Vagina (tissue), 2 donors: ENCODE data around the gene GPR142. TPM values are rescaled to one million over a fixed set of nuclear protein-coding genes. Genes with fewer than 3 reads are reported as not detected.

Experiments used
- DNase-seq, 2 donors: peaks; one replicate each; pipeline ENCODE4 v3.0.0-alpha.2; 2017; ENCODE audit errors: extremely low spot score in 2 of 2
- H3K27ac ChIP-seq: fragments of 200-600 bp; sonication (generic); one replicate; pipeline ENCODE4 v1.5.1; 2019
- H3K27me3 ChIP-seq: fragments of 200-600 bp; sonication (generic); one replicate; pipeline ENCODE4 v1.5.1; 2019
- H3K36me3 ChIP-seq, 2 donors: fragments of 200-600 bp; sonication (generic); one replicate each; pipeline ENCODE4 v1.5.1; 2017 to 2019
- H3K4me1 ChIP-seq: fragments of 200-600 bp; sonication (generic); one replicate; pipeline ENCODE4 v1.5.1; 2019
- H3K4me3 ChIP-seq, 2 donors: fragments of 200-600 bp; sonication (generic); 1 replicate in 1 of 2; 2 replicates in 1 of 2; pipeline ENCODE4 v1.5.1; 2016 to 2019
- H3K9me3 ChIP-seq: fragments of 200-600 bp; sonication (generic); one replicate; pipeline ENCODE4 v1.5.1; 2019
- POLR2A ChIP-seq, 2 donors: fragments of 450-650 bp; IDR thresholded peaks; one replicate each; pipeline ENCODE4 v1.6.1; 2017; ENCODE audit warnings: antibody characterized with exemption in 2 of 2, mild to moderate bottlenecking in 2 of 2, moderate library complexity in 2 of 2
- POLR2AphosphoS5 ChIP-seq, 2 donors: sonication (generic); formaldehyde crosslinking; IDR thresholded peaks; one replicate each; pipeline ENCODE4 v1.9.0; 2017; ENCODE audit warnings: antibody characterized with exemption in 2 of 2, mild to moderate bottlenecking in 2 of 2, low read depth in 1 of 2; ENCODE audit not compliant: insufficient read depth in 1 of 2
- intact Hi-C: fragments of 100-400 bp; cut with DNase I; formaldehyde crosslinking; loops from one replicate; pipeline ENCODE4 v1.15.1; 2023
- total RNA-seq: library from RNA; depleted of rRNA; stranded (reverse); fragments of >200 nt; gene quantifications from one replicate; pipeline ENCODE4 v1.2.3, GENCODE V29; 2016
- TF ChIP-seq, protein P1 (sequence below), 3 experiments: fragments of 450-650 bp in 2 of 3; fragments of 200-600 bp in 1 of 3; sonication (generic) in 1 of 3; IDR thresholded peaks; one replicate each; pipeline ENCODE4 v1.5.1; 2017 to 2019; ENCODE audit warnings: antibody characterized with exemption in 3 of 3, mild to moderate bottlenecking in 2 of 3, moderate library complexity in 2 of 3

GPR142 gene
- total RNA-seq, 1 donor from 2014 or later = 0.98 TPM

DNA sequence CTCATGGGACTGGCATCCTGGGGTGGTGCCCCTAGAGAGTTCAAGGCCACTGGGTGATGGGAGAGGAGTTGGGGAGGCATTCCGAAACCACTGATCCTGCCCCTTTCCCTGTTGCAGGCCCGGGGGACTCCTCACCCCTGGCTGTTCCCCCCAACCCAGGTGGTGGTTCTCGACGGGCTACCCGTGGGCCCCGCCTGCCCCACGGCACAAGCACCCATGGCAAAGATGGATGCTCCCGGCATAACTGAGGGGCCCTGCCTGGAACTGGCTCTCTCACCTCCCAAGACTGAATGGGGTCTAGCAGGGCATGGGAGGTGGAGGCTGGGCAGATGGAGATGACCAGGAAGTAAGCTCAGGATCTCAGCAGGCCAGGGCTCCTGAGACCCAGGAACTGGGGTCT is 12.2 kb upstream of the GPR142 start:
- no peaks in the 10 kb centered on the region for H3K36me3 ChIP-seq
- DNase-seq = no peak
- H3K4me3 ChIP-seq = no peak overlapping the region
- peaks cover 11% of the 10 kb centered on the region for H3K4me1 ChIP-seq
- no peaks in the 10 kb centered on the region for H3K9me3 ChIP-seq
- intact Hi-C loops = no loop called here
- TF ChIP-seq, protein P1, sequence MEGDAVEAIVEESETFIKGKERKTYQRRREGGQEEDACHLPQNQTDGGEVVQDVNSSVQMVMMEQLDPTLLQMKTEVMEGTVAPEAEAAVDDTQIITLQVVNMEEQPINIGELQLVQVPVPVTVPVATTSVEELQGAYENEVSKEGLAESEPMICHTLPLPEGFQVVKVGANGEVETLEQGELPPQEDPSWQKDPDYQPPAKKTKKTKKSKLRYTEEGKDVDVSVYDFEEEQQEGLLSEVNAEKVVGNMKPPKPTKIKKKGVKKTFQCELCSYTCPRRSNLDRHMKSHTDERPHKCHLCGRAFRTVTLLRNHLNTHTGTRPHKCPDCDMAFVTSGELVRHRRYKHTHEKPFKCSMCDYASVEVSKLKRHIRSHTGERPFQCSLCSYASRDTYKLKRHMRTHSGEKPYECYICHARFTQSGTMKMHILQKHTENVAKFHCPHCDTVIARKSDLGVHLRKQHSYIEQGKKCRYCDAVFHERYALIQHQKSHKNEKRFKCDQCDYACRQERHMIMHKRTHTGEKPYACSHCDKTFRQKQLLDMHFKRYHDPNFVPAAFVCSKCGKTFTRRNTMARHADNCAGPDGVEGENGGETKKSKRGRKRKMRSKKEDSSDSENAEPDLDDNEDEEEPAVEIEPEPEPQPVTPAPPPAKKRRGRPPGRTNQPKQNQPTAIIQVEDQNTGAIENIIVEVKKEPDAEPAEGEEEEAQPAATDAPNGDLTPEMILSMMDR (IDR thresholded peaks at IDR 0.05) = no peak
- TF ChIP-seq POLR2A (IDR thresholded peaks at IDR 0.05) (no peak), POLR2AphosphoS5 (IDR thresholded peaks at IDR 0.05; ENCODE audit: insufficient read depth in 1 of 2, low read depth in 1 of 2) (no peak)
- H3K27ac ChIP-seq = no peak overlapping the region
- H3K27me3 ChIP-seq = no peaks in the 10 kb centered on the region

DNA sequence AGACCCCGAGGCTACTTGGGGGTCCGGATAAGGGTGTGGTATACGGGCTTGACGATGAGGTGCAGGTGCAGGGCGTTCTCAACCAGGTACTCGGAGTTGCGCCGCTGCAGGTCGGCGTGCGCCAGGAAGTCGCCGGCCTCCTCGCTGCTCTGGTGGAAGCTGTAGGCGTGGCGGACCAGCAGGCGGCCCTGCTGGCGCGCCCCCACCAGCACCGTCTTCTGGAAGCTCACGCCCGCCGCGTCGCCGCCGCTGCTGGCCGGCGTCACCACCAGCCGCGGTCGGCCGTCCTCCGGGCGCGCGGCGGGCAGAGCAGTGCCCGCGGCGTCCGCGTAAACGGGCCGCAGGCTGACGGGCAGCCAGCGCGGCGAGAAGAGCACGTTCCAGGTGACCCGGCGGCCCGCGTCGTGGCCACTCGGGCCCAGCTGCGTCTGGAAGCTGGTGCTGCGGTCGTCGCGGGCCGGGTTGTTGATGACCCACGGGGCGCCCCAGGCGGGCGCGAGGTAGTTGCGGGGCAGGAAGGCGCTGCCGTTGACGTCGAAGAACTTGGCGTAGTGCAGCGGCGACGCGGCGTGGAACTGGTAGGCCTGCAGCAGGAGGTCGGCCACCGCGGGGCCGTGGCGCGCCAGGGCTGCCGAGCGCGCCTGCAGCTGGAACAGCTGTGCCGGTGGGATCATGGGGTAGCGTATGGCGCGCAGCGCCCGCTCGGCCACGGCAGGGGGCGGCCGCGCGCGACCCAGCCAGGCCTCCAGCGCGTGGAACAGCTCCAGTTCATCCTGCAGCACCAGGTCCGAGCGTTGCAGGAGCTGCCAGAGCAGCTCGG is 10.4 kb upstream of the GPR142 start:
- Histone ChIP-seq H3K4me1 (peaks cover 20% of the 10 kb centered on the region), H3K4me3 (peak overlapping the region; percentile 19 to 23), H3K36me3 (no peaks in the 10 kb centered on the region), H3K27me3 (no peaks in the 10 kb centered on the region), H3K9me3 (no peaks in the 10 kb centered on the region), H3K27ac (no peak overlapping the region)
- DNase-seq = no peak
- intact Hi-C loops = no loop called here
- TF ChIP-seq POLR2A (IDR thresholded peaks at IDR 0.05) (no peak), POLR2AphosphoS5 (IDR thresholded peaks at IDR 0.05; ENCODE audit: insufficient read depth in 1 of 2, low read depth in 1 of 2) (no peak)
- TF ChIP-seq, protein P1 (IDR thresholded peaks at IDR 0.05) = no peak

DNA sequence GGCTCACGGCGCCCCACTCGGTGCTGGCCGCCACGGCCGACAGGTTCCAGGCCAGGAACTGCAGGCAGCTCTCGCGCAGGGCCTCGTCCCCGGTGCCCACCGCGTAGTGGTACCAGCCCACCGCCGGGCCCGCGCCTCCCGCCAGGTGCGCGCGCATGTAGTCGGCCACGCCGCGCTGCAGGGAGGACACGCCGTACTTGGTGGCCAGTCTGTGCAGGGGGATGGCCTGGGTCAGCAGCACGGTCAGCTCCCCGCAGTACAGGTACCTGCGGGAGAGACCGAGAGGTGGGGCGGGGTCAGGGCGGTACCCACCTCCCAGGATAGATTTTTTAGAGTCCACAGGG is 9.9 kb upstream of the GPR142 start:
- Histone ChIP-seq H3K4me3 (peak overlapping the region; percentile 19 to 23), H3K36me3 (no peaks in the 10 kb centered on the region), H3K4me1 (peaks cover 24% of the 10 kb centered on the region), H3K27me3 (no peaks in the 10 kb centered on the region), H3K27ac (no peak overlapping the region), H3K9me3 (no peaks in the 10 kb centered on the region)
- intact Hi-C loops = no loop called here
- TF ChIP-seq POLR2A (IDR thresholded peaks at IDR 0.05) = no peak
- no peak for TF ChIP-seq POLR2AphosphoS5 (IDR thresholded peaks at IDR 0.05; ENCODE audit: insufficient read depth in 1 of 2, low read depth in 1 of 2)
- TF ChIP-seq, protein P1 (IDR thresholded peaks at IDR 0.05) = no peak
- no peak for DNase-seq

DNA sequence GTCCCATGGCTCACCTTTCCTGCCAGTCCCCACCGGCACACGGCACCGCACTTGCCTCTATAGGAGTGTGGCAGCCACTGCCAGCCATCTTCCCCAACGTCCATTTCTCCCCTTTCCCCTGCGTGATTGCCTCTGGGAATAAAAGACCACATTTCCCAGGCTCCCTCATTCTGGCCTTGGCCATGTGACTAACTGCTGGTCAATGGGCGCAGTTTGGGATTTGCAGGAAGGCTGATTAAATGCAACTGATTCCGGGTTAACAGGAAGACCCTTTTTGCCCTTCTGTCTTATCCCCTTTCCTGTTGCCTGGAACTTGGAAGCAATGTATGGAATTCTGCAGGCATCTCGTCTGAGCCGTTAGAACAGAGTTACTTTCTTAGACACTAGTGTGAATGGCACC is 8.6 kb upstream of the GPR142 start:
- DNase-seq = no peak
- no peaks in the 10 kb centered on the region for H3K9me3 ChIP-seq
- H3K27me3 ChIP-seq = no peaks in the 10 kb centered on the region
- intact Hi-C loops = no loop called here
- H3K36me3 ChIP-seq = no peaks in the 10 kb centered on the region
- no peak overlapping the region for H3K4me3 ChIP-seq
- no peak overlapping the region for H3K27ac ChIP-seq
- TF ChIP-seq, protein P1 (IDR thresholded peaks at IDR 0.05) = no peak
- no peak for TF ChIP-seq POLR2A (IDR thresholded peaks at IDR 0.05)
- no peak for TF ChIP-seq POLR2AphosphoS5 (IDR thresholded peaks at IDR 0.05; ENCODE audit: insufficient read depth in 1 of 2, low read depth in 1 of 2)
- H3K4me1 ChIP-seq = peaks cover 24% of the 10 kb centered on the region

DNA sequence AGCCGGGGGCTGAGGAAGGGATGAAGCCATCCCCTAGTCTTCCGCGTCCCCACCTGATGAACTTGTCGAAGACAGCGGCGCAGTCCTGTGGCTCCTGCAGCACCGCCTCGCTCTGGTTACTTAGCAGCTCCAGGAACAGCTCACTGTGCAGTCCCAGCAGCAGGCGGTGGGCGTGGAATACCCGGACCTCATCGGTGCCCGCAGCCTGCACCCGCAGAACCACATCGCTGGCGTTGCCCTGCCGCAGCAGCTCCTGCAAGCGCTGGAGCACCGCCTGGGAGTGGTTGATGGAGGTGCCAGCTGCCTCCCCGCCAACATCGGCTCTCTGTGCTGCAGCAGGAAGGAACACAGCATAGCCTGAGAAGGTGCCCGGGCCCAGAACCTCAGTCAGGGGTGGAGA is 7.4 kb upstream of the GPR142 start:
- H3K27me3 ChIP-seq = no peaks in the 10 kb centered on the region
- no peak overlapping the region for H3K27ac ChIP-seq
- H3K36me3 ChIP-seq = no peaks in the 10 kb centered on the region
- no peak overlapping the region for H3K4me3 ChIP-seq
- peaks cover 24% of the 10 kb centered on the region for H3K4me1 ChIP-seq
- intact Hi-C loops = loop anchor here (5.0 to 10.0 kb wide), 2 partner anchors 55 to 148 kb away; partner anchors contain the start of gene TTYH2
- no peak for DNase-seq
- TF ChIP-seq, protein P1 (IDR thresholded peaks at IDR 0.05) = no peak
- TF ChIP-seq POLR2AphosphoS5 (IDR thresholded peaks at IDR 0.05; ENCODE audit: insufficient read depth in 1 of 2, low read depth in 1 of 2) = no peak
- no peak for TF ChIP-seq POLR2A (IDR thresholded peaks at IDR 0.05)
- H3K9me3 ChIP-seq = no peaks in the 10 kb centered on the region
